Islet of Langerhans (tissue), 1 donor: ENCODE results near the gene ZNF229.
"Not testable (repeated sequence)": the region's sequence is repeated elsewhere in the genome, so short reads cannot be mapped to it uniquely, and the experiment has no call there.

ENCODE experiments used
- FAIRE-seq: peaks from one replicate; lab custom pipeline; 2011; peaks lifted over from hg19 to GRCh38; lab: Jason Lieb, UNC

ZNF229 gene

GRCh38 chr19:44447916-44448674, at the start of gene ZNF229:
Gene ZNF229 (minus strand): TSS chr19:44448472. CDS start chr19:44442847, 5,625 bp downstream.
- FAIRE-seq: peak; percentile 84

DNA sequence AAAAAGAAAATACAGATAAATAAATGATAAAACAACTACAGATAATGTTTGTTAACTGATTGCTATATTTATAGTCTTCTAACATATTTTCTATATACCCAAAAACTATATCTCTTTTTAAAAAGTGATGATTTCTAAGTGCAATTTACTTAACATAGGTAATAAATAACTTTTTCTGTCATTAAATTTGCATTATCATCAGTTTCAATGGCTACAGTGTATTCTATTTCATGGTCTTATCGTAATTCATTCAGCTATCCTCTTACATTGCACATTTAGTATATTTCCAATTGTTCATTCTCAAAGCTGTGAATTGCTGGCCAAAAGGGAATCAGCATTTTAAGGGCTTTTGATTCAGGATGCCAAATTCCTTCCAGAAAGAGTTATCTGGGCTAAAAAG, 48.4 kb upstream of the ZNF229 start:
- no peak for FAIRE-seq

- FAIRE-seq: no peak
Measured at GRCh38 chr19:44476559-44477408, 28.5 kb upstream of the ZNF229 start.

DNA sequence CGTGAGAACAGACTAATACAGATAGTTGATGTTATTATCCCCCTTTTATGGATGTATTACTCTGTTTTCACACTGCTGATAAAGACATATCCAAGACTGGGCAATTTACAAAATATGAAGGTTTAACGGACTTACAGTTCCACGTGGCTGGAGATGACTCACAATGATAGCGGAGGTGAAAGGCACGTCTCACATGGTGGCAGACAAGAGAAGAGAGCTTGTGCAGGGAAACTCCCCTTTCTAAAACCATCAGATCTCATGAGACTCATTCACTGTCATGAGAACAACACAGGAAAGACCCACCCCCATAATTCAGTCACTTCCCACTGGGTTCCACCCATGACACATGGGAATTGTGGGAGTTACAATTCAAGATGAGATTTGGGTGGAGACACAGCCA, 20.5 kb upstream of the ZNF229 start:
- FAIRE-seq: not testable (repeated sequence)

- FAIRE-seq: not testable (repeated sequence)
Measured at GRCh38 chr19:44462600-44463286, 14.5 kb upstream of the ZNF229 start.

DNA sequence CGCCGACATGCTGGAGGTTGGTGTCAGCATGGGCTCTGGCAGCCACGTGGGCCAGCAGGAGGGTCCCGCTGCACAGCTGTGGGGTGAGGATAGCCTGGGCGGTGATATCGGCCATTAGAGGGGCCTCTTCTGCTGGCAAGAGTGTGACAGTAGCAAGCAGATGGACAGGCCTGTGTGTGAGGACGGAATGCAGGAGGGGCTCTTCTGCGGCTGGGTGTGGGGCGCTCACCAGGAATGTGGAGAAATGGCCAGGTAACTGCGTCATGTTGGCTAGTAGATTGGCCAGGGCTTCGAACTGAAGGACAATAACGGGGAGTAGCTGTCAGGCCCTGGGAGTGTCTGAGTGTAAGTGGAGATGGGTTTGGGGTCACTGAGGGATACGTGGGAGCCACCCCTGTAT, 7.7 kb upstream of the ZNF229 start:
- FAIRE-seq: not testable (repeated sequence)

DNA sequence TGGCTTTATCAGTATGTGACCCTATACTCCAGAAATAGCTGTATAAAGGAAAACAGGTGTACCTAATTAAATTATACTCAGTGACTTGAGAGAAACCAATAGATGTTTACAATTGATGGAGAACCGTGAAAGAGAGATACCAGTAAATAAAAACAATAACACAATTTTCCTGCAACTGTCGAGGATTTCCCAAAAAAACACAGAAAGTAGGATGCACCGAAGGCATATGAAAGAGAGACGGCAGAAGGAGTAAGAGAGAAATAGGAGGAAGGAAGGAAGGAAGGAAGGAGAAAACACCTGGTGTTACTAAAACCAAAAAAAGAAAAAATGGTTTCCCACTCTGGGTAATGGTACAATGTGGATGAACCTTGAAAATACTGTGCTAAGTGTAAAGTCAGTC, 6.8 kb upstream of the ZNF229 start:
- no peak for FAIRE-seq

DNA sequence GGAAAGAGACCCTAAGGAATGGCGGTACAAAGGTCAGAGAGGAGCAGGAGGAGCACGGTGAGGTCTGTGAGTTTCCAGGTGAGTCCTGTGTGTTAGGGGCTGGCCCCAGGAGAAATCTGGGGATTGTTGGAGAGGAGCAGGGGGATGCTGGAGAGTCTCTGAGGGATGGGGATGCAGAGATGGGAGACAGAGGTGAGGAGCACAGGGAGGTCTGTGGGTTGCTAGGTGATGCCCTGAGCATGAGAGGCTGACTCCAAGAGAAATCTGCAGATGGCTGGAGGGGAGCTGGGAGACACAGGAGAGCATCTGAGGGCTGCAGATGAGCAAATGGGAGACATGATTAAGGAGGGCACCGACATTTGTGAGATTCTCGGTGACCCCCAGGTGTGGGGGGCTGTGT, 4.1 kb upstream of the ZNF229 start:
- no peak for FAIRE-seq

GRCh38 chr19:44451687-44452086, 3.4 kb upstream of the ZNF229 start:
- FAIRE-seq: no peak

GRCh38 chr19:44438441-44438840, 9.8 kb downstream of the ZNF229 start:
- FAIRE-seq: no peak

DNA sequence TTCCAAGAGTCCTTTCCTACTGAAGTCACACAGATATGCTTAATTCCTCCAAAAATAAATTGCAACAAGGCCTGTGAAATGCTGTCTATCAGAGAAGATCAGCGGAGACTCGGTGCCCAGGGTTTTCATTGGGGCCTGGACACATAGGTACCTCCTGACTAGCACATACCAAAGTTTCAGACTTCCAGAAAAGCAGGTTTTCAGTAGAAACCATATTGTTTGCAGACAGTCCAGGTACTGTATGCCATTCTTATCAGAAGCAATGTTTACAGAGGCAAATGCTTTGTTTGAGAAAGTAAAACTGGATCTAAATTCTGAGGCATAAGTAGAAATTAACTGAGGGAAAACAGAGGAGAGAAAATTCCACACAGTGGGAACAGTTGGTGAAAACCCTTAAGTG, 12.8 kb downstream of the ZNF229 start:
- no peak for FAIRE-seq

GRCh38 chr19:44430956-44431355, 17.3 kb downstream of the ZNF229 start:
- FAIRE-seq: no peak

DNA sequence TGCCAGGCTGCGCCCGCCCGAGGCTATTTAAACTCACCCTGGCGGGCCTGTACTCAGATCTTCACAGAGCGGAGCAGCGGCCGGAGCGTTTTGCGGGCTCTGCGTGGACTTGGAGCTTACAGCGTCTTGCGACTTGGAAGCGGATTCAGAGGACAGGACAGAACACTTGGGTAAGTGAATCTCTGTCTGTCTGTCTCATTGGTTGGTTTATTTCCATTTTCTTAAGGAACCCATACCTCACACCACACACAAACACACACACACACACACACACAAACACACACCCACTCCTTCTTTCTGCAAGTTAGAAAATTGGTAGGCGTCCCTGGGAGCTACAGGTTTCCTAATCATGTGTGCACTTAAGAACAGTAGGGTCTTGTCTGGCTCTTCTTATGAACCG, 32.7 kb downstream of the ZNF229 start:
- FAIRE-seq: not testable (repeated sequence)

DNA sequence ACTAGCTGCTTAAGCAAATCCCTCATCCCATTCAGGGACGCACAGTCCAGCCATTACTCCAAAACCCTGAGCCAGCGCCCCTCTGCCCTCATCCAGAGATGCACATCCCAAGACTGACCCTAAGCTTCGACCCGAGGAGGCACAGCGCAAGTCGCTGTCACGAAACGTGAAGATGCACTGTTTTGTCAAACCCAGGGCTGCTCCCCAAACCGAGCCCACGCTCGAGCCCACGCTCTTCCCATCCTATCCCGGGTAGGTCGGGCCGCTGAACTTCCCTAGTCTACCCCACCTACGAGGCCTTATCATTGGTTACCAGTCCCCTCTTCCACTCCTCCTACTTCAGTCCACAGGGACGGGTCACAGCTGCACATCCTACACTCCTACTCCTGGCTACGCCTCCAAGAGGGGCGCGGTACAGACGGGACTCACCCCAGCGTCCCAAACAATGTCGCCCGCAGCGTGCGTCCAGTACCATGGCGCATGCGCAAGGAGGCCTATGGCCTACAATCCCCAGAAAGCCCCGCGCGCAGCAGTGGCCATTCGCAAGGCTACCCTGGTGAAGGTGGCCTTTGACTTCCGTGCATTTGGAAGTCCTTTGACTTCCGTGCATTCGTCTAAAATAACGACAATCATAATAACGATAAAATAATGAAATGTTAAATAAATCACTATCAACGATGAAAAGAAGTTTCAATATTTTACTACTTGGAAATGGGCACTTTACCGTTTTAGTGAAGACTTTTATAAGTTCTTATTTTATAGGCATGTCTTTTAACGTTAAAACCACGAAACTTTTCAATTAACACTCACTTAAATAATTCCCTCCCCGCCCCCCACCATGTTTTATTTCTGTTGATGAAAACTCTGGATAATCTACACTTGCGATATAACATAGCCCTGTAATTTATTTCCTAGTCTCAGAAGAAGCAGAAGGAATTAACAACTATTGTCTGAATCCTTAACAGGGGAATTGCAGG, 46.8 kb downstream of the ZNF229 start, which contains the start of gene ZNF285:
TSS of gene ZNF285 (minus strand) at position 470 of the 977 bp plus-strand sequence. CDS start 4,395 bp downstream, outside the sequence.
- peak; percentile 53 for FAIRE-seq

DNA sequence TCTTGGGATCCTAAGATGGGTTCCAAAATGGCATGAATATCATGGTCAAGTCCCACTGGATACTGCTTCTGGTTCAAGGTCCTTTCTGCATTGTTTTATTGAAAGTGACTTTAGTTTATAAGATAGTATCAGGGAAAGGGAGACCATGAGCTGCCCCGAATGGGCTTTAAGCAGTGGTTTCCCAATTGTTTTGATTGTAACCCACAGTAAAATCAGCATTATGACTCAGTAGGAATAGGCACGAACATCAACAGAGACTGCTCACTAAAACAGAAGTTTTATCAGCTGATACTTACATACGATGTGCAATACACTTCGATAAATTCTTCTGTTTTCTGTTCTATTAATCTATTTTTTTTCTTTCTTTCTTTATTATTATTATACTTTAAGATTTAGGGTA, 59.0 kb downstream of the ZNF229 start:
- not testable (repeated sequence) for FAIRE-seq
